ENCODE data around the gene CSF1R. TPM values are rescaled to one million over a fixed set of nuclear protein-coding genes. Genes with fewer than 3 reads are reported as not detected.

CSF1R gene
- total RNA-seq (2014; rRNA removed; shearing (Covaris generic)) = 0.53 TPM in 1 of 2 replicates, not detected in the other
- polyA plus RNA-seq (2015; cell fraction: cytosol; rRNA removed) = 0.21 and 0.29 TPM in 2 replicates
- polyA plus RNA-seq (2015; cell fraction: nucleus; rRNA removed) = not detected in 2 replicates

DNA sequence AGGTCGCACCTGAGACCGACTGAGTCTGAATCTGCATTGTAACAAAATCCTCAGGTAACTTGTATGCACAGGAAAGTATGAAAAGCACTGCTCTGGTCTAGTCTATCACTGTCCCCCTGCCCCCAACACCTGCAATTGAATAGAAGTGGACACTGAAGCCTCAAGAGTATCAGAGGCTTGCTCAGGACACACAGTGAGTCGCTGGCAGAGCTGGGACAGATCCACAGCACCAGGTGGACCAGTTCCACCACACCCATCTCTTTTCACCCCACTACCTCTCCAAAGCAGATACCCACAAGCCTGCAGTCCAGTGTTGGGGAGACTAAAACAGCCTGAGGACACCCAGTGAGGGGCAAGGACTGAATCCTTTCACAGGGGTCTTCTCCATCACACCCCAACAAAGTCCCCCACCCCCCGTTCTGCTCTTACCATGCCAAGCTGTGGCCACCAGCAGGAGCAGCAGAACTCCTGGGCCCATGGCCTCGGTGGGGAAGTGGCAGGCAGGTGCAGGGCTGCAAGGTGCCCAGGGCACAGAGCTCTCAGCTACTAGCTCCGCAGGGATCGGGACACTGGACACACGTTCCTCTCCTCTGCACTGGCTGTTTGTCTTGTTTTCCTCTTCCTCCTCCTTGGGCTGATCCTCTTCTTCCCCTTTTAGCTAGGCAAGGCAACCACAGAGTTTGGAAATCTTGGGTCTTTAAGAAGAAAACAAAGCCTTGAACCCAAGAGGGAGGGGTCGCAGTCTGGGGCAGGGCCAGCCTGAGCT, at the start of gene CSF1R:
CSF1R (minus strand) TSS at position 605 of the 766 bp plus-strand sequence; CDS start at position 478, 127 bp downstream.
- DNase-seq (ENCODE audit: low read depth, low spot score) = no peak
- in situ Hi-C loops (cut with HindIII; ENCODE audit: low pct_unique_long_range_greater_than_20kb, low sequenced_read_pairs) = no loop called here

DNA sequence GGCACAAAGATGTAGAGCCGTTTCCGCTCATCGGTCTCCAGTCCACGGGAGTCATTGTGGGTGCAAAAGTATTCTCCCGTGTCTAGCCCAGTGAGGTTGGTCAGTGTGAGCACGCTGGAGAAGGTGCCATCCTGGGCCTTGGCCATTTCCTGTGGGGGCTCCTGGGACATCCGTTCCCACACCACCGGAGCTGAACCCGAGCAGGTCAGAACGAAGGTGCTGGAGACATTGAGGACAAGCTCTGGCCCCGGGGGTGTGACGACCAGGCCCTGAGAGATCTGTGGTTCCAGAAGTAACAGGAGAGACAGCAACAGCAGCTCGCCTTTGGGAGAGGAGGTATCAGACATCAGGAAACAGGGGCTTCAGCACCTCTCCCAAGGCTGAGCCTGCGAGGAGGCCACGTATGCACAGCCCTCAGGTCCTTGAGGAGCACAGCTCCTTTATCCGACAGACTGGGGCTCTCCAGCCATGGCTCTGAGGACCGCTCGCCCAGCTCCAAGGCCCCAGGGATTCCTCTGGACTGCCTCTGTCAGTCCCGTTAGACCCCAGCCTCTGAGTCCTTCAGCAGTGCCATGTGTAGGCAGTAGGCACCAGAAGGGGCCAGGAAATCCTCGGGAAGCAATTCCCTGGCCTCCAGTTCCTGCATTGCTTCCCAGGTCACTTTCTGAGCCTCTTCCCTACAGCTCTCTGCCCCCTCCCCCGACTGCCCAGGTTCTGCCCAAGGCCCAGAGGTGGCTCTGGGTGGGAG, 49.4 kb upstream of the CSF1R start:
- in situ Hi-C loops (cut with HindIII; ENCODE audit: low pct_unique_long_range_greater_than_20kb, low sequenced_read_pairs) = no loop called here
- DNase-seq (ENCODE audit: low read depth, low spot score) = no peak

DNA sequence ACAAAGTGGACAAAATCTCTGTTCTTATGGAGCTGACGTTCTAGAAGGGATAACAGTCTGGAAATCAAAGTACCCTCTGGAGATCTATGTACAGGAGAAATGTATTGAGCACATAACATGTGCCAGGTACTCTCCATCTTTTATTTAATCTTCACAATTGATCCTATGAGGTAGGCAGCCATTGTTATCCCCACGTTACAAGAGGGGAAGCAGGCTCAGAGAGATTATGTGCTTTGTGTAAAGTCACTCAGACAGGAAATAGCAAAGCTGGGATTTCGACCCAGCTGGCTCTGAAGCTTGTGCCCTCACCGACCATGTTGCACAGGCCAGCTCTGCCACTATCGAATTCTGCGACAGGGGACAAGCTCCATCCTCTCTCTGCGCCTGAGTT, 47.8 kb upstream of the CSF1R start:
- in situ Hi-C loops (cut with HindIII; ENCODE audit: low pct_unique_long_range_greater_than_20kb, low sequenced_read_pairs) = no loop called here
- DNase-seq (ENCODE audit: low read depth, low spot score) = no peak

DNA sequence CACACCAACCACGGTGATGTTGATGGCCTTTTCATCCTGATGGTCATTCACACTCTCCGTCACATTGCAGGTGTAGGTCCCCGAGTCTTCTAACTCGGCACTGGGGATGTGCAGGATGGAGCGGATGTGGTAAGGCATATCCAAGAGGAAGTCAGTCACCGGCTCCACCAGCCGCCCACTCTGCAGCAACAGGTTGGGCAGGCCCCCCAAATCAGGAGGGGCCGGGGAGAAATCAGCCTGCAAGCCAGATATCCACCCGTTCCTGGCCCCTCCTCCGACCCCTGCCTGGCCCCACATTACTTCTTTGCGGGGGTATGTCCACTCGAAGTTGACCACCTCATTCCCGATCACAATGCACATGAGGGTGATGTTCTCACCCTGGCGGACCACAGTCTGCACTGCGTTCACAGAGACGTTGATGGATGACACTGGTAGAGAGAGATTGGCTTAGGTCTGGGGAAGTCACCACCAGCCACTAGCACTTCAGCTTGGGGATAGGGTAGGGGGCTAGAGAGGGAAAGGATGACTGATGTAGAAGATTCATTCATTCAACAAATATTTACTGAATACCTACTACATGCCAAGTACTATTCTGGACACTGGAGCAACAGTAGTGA, 47.3 kb upstream of the CSF1R start:
- no peak for DNase-seq (ENCODE audit: low read depth, low spot score)
- in situ Hi-C loops (cut with HindIII; ENCODE audit: low pct_unique_long_range_greater_than_20kb, low sequenced_read_pairs) = no loop called here

DNA sequence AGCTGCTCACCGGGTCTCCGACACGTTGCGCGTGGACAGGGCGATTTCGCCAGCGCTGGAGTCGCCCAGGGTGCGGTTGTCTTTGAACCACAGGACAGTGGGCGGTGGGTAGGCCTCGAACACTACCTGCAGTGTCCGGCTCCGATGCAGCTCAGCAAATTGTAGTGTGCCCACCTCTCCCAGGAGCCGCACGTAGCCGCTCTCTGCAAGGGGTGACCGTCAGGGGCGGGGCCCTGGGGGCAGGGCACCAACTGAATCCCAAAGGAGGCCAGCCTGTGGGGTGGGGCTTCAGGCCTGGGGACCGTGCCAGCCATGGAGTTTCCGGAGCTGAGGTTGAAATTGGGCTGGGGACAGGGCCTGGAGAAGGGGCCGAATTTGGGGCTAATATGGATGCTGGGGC, 46.4 kb upstream of the CSF1R start:
- DNase-seq (ENCODE audit: low read depth, low spot score) = no peak
- in situ Hi-C loops (cut with HindIII; ENCODE audit: low pct_unique_long_range_greater_than_20kb, low sequenced_read_pairs) = no loop called here

DNA sequence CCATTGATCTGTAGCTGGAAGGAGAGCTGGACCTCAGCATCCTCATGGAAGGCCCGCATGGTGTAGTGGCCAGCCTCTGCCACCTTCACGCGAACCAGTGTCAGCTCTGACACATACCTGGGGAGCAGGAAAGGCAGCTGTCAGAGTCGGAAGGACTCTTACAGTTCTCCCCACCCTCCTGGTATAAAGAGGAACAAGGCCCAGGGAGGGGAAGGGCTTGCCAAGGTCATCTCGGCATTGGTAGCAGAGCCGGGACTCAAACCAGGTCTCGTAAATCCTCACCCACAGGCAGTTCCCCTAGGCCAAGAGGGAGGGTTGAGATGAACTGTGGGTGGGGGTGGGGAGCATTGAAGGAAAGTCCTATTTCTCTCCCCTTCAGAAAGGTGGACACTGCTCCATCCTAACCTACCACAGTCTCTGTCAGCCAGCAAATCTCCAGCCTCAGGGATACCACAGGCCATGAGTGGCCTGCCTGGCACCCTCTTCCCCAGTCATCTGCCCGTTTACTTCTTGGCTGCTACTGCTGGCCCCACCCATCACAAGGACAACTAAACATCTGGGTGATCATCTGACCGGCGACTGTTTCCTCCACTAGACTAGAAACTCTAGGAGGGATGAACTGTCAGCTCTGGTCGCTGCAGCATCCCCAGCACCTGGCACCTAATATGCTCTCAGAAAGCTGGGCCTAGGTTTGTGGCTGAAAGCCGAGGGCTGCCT, 45.8 kb upstream of the CSF1R start:
- no peak for DNase-seq (ENCODE audit: low read depth, low spot score)
- in situ Hi-C loops (cut with HindIII; ENCODE audit: low pct_unique_long_range_greater_than_20kb, low sequenced_read_pairs) = no loop called here

DNA sequence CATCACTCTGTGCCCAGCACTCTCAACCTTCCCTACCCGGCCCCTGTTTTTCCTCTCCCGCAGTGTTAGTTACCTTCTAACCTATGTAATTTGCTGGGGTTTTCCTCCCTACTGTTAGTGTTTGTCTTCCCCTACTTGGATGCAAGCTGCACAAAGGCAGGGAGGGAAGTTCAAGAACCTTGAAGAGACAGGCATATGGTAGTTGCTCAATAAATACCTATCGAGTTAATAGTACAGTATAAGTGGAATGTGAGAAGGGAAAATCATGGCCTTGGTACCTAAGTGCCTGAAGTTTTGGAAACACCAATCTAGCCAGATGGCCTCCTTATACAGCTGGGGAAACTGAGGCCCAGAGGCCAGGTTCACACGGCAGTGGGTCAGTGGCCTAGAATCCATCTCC, 45.1 kb upstream of the CSF1R start:
- in situ Hi-C loops (cut with HindIII; ENCODE audit: low pct_unique_long_range_greater_than_20kb, low sequenced_read_pairs) = no loop called here
- DNase-seq (ENCODE audit: low read depth, low spot score) = no peak

DNA sequence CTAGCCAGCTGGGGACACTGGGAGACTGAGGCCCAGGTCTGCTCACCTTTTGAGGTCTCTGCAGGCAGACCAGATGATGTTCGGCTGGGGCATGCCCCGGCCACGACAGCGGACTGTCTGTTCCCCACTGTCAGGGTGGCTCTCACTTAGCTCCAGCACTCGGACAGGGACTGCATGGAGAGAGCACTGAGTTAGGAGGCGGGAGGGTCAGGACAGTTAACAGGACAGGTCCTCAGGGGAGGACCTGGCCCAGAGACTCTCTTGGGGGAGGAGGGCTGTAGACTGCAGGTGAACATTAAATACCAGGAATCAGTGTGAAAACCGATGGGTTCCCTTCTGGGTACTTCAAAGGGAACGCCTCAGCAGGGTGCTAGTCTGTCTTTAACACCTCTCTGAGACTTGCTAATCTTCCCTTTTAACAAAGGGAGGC, 44.2 kb upstream of the CSF1R start:
- in situ Hi-C loops (cut with HindIII; ENCODE audit: low pct_unique_long_range_greater_than_20kb, low sequenced_read_pairs) = no loop called here
- DNase-seq (ENCODE audit: low read depth, low spot score) = no peak

DNA sequence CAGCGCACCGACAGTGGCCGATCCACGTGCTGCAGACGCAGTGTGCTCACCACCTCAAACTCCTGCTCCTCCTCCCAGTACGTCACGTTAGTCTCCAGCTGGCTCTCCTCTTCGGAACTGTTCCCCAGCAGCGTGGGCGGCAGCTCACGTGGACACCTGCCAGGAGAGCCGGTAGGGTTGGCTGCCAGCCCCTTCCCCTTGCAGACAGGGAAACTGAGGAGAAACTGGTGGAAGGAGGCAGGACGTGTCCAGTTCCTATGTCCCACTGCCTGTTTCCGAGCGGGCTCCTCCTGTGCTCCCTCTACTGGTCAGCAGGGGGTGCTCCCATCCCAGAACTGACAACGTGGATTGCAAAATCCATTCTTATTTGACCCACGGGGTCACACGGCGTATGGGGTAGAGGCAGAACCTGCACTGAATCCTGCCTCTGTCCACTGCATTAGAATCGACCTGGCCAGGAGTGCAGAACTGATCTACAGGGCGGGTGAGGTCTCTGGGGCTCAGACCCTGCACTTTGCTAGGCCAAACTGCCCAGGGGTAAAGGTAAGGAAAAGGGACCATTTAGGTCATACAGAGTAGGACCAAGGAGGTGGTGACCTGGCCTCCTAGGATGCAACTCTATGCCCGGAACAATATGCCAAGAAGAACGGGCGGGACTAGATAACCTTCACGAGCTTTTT, 43.6 kb upstream of the CSF1R start:
- DNase-seq (ENCODE audit: low read depth, low spot score) = peak; percentile 74
- in situ Hi-C loops (cut with HindIII; ENCODE audit: low pct_unique_long_range_greater_than_20kb, low sequenced_read_pairs) = no loop called here

DNA sequence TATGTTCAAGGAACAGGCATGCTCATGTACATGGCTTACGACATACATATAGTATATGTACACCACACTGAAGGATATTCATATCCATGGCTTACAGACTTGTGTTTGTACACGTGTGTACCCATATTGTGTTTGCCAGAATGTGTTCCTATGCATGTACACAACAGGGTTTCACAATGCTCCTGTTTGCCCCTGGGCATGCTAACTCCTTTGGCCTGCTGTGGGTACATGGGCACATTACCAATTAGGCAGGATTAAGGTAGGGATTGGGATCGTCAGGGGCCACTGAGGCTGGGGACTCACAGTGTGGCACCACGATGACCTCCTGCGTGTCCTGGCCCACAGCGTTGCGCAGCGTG, 43.1 kb upstream of the CSF1R start:
- no peak for DNase-seq (ENCODE audit: low read depth, low spot score)
- in situ Hi-C loops (cut with HindIII; ENCODE audit: low pct_unique_long_range_greater_than_20kb, low sequenced_read_pairs) = no loop called here

DNA sequence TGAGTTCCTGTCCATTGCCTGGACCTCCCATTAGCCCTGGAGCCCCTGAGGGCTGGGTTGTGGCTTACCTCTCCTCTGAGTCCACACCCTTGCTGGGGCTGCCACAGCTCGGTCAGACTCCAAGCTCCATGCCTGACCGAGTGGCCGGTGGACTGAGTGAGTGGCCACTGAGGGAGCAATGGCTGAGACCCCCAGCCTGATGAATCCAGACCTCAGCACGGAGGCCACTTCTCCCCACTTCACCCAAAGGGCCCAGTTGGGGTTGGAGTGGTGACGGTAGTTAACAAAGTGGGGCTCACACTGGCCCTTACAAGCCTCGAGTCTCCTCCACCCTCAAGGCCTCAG, 40.5 kb upstream of the CSF1R start:
- no peak for DNase-seq (ENCODE audit: low read depth, low spot score)
- in situ Hi-C loops (cut with HindIII; ENCODE audit: low pct_unique_long_range_greater_than_20kb, low sequenced_read_pairs) = no loop called here

DNA sequence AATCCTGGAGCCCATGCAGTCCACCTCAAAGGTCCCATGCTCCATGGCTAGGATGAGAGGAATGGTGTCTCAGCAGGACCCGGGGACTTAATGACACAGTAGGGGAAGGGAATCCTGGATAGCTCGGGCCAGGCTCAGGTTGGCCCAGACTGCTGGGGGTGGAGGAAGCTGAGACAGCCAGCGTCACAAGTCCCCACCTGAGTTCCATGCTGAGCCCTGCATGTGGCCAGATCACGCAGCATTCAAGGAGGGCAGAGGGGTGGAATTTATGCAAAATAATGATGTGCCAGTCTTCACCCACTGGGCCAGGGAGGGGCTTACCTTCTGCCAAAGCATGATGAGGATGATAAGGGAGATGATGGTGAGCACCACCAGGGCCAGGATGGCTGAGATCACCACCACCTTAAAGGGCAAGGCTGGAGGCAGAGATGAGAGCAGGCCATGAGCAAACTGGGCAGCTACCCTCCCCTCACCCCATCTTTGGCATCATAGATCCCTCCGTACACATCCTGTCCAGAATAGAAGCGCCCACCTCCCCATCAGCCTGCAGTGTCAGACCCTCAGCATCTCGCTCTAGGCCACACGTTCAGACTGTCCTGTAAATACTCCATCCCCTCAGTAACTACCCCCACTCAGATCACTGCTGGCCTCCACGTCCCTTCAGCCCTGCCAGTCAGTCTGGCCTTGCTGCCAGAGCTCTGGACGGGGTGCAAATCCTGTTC, 40.0 kb upstream of the CSF1R start:
- DNase-seq (ENCODE audit: low read depth, low spot score) = no peak
- in situ Hi-C loops (cut with HindIII; ENCODE audit: low pct_unique_long_range_greater_than_20kb, low sequenced_read_pairs) = no loop called here

DNA sequence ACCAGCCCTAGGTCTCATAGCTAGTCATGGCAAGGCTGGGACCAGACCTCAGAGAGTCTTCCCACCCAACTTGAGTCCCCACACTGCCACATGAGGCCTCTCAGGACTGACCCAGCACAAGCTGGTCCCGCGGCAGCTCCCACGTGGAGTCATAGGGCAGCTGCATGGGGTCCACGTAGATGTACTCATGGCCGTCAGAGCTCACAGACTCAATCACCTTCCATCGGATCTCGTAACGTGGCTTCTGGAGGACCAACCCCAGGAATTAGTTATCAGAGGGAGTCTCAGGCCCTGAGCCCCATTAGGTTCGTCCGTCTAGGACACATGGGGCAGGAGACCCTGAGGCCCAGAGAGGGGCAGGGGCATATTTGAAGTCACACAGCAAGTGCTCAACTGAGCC, 39.0 kb upstream of the CSF1R start:
- no peak for DNase-seq (ENCODE audit: low read depth, low spot score)
- in situ Hi-C loops (cut with HindIII; ENCODE audit: low pct_unique_long_range_greater_than_20kb, low sequenced_read_pairs) = no loop called here

DNA sequence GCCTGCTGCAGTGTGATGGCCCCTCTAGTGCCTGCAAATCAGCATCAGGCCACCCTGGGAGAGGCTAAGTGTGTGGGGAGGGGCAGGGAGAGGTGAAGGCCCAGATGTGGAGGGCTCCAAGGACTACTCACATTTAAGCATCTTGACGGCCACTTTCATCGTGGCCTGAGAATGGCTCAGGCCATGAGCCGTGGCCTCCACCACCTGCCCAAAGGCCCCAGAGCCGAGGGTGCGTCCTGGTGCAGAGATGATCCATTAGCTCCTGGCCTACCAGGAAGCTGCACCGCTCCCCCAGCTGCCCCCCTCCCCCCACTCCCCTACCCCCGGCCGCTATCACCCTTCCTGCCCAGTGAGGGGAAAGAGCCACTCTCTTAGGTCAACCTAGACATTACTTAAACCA, 38.2 kb upstream of the CSF1R start:
- in situ Hi-C loops (cut with HindIII; ENCODE audit: low pct_unique_long_range_greater_than_20kb, low sequenced_read_pairs) = no loop called here
- DNase-seq (ENCODE audit: low read depth, low spot score) = no peak

DNA sequence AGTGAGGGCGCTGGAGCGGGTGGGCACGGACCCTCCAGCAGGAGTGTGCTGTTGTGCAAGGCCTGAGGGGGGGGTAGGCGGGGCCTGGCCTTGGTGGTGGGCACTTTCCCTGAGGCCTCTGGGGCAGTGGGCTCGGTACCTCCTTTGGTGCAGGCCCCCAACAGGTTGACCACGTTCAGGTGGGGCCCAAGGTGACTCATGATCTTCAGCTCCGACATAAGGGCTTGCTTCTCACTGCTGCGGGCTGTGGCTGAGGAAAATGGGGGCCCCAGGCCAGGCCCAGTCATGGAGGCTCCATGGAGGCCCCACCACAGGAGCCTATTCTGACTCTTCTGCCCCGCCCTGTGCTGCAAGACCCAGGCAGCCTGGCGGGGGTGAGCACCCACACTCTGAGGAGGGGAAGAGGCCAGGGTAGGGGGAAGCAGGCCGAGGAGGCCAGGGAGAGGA, 37.8 kb upstream of the CSF1R start:
- in situ Hi-C loops (cut with HindIII; ENCODE audit: low pct_unique_long_range_greater_than_20kb, low sequenced_read_pairs) = no loop called here
- DNase-seq (ENCODE audit: low read depth, low spot score) = no peak

DNA sequence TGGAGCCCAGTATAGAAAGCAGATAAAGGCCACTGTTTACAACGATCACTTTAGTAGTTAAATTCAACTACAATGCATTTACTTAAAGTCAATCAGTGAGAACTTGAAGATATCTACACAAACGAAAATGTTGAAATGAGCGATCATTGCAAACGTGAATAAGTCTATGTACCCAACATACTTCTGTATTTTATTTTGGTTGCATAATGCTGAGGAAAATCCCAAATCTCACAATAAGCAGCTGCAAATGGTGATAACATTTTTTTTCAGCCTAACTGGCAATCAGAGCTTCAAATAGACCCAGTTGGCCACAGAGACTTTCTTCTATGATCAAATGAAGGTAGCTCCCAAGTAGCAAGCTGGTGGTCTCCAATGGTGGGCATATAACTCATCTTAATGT, 37.2 kb upstream of the CSF1R start:
- in situ Hi-C loops (cut with HindIII; ENCODE audit: low pct_unique_long_range_greater_than_20kb, low sequenced_read_pairs) = no loop called here

More for the DNA sequence above, 37.2 kb upstream of the CSF1R start:
- DNase-seq (ENCODE audit: low read depth, low spot score) = no peak
